VCaP (cell line): ENCODE data around the gene APOH.

Source experiments
- H3K27ac ChIP-seq: fragments of 450-650 bp; 2 replicates; pipeline ENCODE4 v1.5.1; 2017
- CTCF ChIP-seq: fragments of 450-650 bp; conservative IDR thresholded peaks from 2 replicates; pipeline ENCODE4 v1.5.1; 2017; ENCODE audit warnings: mild to moderate bottlenecking, moderate library complexity

APOH gene

GRCh38 chr17:66270106-66270505 lies 40.9 kb upstream of the APOH start:
- no peak for TF ChIP-seq CTCF
- H3K27ac ChIP-seq, result no peak overlapping the region

GRCh38 chr17:66268247-66268927 lies 39.2 kb upstream of the APOH start:
- no peak for TF ChIP-seq CTCF
- no peak overlapping the region for H3K27ac ChIP-seq

GRCh38 chr17:66264696-66265095 lies 35.5 kb upstream of the APOH start:
- no peak for TF ChIP-seq CTCF
- H3K27ac ChIP-seq, result no peak overlapping the region

- H3K27ac ChIP-seq, result no peak overlapping the region
- TF ChIP-seq CTCF, result no peak
These were observed 33.6 kb upstream of the APOH start for GRCh38 chr17:66262767-66263166.

GRCh38 chr17:66260688-66261087 lies 31.5 kb upstream of the APOH start:
- no peak overlapping the region for H3K27ac ChIP-seq
- TF ChIP-seq CTCF, result no peak

GRCh38 chr17:66260275-66260674 lies 31.1 kb upstream of the APOH start:
- no peak overlapping the region for H3K27ac ChIP-seq
- TF ChIP-seq CTCF, result no peak

- TF ChIP-seq CTCF, result no peak
- peak overlapping the region; percentile 49 for H3K27ac ChIP-seq
These were observed 26.3 kb upstream of the APOH start for GRCh38 chr17:66255527-66255971.
